Measurements from ENCODE around the gene KRCC1. TPM values are rescaled to one million over a fixed set of nuclear protein-coding genes. Genes with fewer than 3 reads are reported as not detected.

The KRCC1 gene
- total and polyA plus RNA-seq, 8 donors: 8.3 to 21.2 (median 10.6) TPM

DNA sequence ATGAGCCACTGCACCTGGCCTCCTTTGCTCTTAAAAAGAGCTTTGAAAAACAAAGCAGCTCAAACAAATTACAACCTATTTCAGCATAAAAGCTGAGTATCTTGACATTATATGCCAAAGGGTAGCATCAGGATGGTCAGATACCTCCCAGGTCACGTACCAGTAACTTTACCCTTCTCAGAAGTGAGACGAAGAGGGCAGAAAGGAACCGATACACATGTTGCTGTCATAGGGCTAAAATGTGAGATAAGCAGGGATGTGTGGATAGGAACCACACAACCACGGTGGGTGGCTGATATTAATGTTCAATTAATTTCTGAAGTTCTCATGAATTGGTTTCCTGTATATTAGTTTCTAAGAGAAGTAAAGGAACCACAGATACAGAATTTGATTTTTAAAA, 26.7 kb downstream of the KRCC1 start:
- no peaks in the 10 kb centered on the region for H3K27me3 ChIP-seq
- H3K36me3 ChIP-seq: peaks cover 0 to 7% (median 0%) of the 10 kb centered on the region in 3 donors
- TF ChIP-seq, protein P1, sequence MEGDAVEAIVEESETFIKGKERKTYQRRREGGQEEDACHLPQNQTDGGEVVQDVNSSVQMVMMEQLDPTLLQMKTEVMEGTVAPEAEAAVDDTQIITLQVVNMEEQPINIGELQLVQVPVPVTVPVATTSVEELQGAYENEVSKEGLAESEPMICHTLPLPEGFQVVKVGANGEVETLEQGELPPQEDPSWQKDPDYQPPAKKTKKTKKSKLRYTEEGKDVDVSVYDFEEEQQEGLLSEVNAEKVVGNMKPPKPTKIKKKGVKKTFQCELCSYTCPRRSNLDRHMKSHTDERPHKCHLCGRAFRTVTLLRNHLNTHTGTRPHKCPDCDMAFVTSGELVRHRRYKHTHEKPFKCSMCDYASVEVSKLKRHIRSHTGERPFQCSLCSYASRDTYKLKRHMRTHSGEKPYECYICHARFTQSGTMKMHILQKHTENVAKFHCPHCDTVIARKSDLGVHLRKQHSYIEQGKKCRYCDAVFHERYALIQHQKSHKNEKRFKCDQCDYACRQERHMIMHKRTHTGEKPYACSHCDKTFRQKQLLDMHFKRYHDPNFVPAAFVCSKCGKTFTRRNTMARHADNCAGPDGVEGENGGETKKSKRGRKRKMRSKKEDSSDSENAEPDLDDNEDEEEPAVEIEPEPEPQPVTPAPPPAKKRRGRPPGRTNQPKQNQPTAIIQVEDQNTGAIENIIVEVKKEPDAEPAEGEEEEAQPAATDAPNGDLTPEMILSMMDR (IDR thresholded peaks at IDR 0.05): no peak
- DNase-seq (no peak), ATAC-seq (no peak), FAIRE-seq (no peak)
- intact Hi-C loops (cut with DNase I): no loop called here
- H3K4me1 ChIP-seq: no peaks in the 10 kb centered on the region
- no peaks in the 10 kb centered on the region for H3K9me3 ChIP-seq
- H3K27ac ChIP-seq: no peak overlapping the region
- 94 to 96% methylated on average over 4 of the region's 4 CpGs for WGBS, 2 donors
- H3K4me3 ChIP-seq: no peak overlapping the region

DNA sequence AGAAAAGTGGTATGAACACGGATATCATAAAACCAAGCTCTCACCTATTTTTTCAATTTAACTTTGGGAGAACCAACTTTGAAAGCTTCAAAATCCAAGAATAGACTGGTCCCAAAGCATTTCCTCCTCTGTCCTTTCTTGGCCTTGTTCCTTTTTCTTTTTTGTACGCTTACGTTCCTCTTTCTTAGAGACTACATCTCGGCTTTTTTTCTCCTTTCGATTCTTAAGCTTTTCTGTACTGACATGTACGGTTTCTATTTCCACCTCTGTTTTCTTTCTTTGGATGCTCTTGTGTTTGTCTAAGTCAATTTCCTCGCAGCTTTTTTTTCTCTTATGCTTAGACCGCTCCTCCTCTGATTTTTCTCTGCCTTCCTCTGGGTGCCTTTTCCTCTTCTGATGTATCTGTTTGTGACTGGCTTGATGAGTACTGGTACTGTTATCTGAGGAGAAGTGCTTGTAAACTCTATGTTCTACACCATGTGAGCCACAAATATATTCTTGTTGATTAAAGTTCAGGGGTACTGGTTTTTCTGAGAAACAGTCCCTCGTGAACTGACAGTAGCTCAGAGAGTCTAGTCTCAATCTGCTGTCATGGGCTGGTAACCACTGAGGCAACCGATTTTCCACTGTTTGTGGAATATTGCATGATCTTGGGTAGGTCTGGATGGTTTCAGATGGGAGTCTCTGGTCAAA, 27.7 kb downstream of the KRCC1 start:
- no peak overlapping the region for H3K27ac ChIP-seq
- no peak overlapping the region for H3K4me3 ChIP-seq
- ATAC-seq: peak in 1 of 4 donors; percentile 30
- no peaks in the 10 kb centered on the region for H3K4me1 ChIP-seq
- intact Hi-C loops (cut with DNase I): no loop called here
- no peak for DNase-seq
- H3K36me3 ChIP-seq: peaks cover 0 to 7% (median 0%) of the 10 kb centered on the region in 3 donors
- WGBS, 2 donors: 93% methylated on average over 10 of the region's 10 CpGs
- no peak for FAIRE-seq
- no peaks in the 10 kb centered on the region for H3K9me3 ChIP-seq
- no peaks in the 10 kb centered on the region for H3K27me3 ChIP-seq
- TF ChIP-seq, protein P1 (IDR thresholded peaks at IDR 0.05): no peak

DNA sequence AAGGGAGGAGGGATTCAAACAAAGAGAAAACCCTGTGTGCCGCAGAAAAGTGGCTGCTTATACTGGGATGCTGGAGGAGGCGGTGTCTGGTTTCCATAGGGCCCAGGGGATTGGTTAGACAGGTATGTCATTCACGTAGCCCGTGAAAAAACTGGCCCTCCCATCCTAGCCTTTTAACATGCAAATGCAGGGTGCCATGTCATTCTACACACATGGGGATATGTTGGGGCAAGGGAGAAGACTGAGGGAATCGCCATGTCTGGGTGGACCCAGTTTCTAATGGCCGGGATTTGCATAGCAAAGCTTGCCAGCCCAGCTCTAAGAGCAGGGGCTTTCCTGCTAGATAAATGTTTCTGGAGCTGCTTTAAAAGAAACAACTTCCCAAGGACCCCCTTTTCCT, 31.1 kb downstream of the KRCC1 start:
- TF ChIP-seq, protein P1 (IDR thresholded peaks at IDR 0.05): no peak
- 89 to 93% methylated on average over 6 of the region's 6 CpGs for WGBS, 2 donors
- H3K27me3 ChIP-seq: no peaks in the 10 kb centered on the region
- H3K4me1 ChIP-seq: peaks cover 0 to 4% (median 0%) of the 10 kb centered on the region in 3 donors
- H3K9me3 ChIP-seq: no peaks in the 10 kb centered on the region
- FAIRE-seq (no peak), ATAC-seq (no peak), DNase-seq (no peak)
- no peak overlapping the region for H3K4me3 ChIP-seq
- no peaks in the 10 kb centered on the region for H3K36me3 ChIP-seq
- intact Hi-C loops (cut with DNase I): no loop called here
- H3K27ac ChIP-seq: no peak overlapping the region

DNA sequence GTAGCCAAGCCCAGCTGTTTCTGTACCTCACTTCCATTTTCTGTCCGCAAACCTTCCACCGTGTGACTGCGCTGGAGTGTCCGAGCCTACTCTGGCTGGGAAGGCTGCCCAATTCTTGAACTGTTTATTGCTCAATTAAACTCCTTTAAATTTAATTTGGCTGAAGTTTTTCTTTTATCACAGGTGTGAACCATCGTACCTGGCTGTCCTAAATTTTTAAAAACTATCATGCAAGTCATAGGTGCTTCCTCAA, 33.0 kb downstream of the KRCC1 start:
- 36 to 41% methylated on average over 5 of the region's 5 CpGs for WGBS, 2 donors
- no peak overlapping the region for H3K4me3 ChIP-seq
- peaks cover 0 to 10% (median 0%) of the 10 kb centered on the region in 3 donors for H3K4me1 ChIP-seq
- peak in 3 of 6 donors; percentile 33 to 45 (median 41) for DNase-seq
- TF ChIP-seq, protein P1 (IDR thresholded peaks at IDR 0.05): no peak
- intact Hi-C loops (cut with DNase I): no loop called here
- peak overlapping the region in 2 of 4 donors; percentile 42 to 55 for H3K27ac ChIP-seq
- no peaks in the 10 kb centered on the region for H3K27me3 ChIP-seq
- no peaks in the 10 kb centered on the region for H3K36me3 ChIP-seq
- ATAC-seq: peak in 3 of 4 donors; percentile 37 to 68 (median 44)
- FAIRE-seq: no peak
- H3K9me3 ChIP-seq: no peaks in the 10 kb centered on the region

DNA sequence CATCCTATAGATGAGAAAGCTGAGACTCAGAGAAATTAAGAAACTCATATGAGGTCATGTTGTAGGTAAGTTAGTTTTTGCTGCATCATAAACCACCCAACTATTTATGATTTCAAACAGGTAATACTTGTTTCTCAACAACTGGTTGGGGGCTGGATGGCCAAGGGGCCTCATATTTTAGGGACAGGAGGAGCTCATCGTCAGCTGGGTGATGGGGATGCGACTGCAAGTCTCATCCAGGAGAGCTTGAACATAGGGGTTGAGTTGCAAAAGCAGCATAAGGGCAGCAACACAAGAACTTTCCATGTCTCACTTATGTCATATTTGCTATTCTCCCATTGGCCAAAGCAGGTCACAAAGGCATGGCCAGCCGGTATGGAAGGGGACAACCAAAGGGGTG, 35.6 kb downstream of the KRCC1 start:
- FAIRE-seq (no peak), DNase-seq (no peak), ATAC-seq (no peak)
- intact Hi-C loops (cut with DNase I): no loop called here
- Histone ChIP-seq H3K4me1 (peaks cover 0 to 12% (median 0%) of the 10 kb centered on the region in 3 donors), H3K27me3 (no peaks in the 10 kb centered on the region), H3K36me3 (no peaks in the 10 kb centered on the region), H3K9me3 (no peaks in the 10 kb centered on the region), H3K4me3 (no peak overlapping the region), H3K27ac (no peak overlapping the region)
- TF ChIP-seq, protein P1 (IDR thresholded peaks at IDR 0.05): no peak
- 70 to 84% methylated on average over 3 of the region's 3 CpGs for WGBS, 2 donors
